Stimulated activated naive CD4-positive, alpha-beta T cell treated with Interleukin-2 at 50 U/mL for 16 hours (primary cell): ENCODE measurements around the gene RFX8.
"Not testable (repeated sequence)": the region's sequence is repeated elsewhere in the genome, so short reads cannot be mapped to it uniquely, and the experiment has no call there.

Experiments used
- DNase-seq: peaks from one replicate; lab custom pipeline; 2025; lab: John Stamatoyannopoulos, UW

RFX8 gene

DNA sequence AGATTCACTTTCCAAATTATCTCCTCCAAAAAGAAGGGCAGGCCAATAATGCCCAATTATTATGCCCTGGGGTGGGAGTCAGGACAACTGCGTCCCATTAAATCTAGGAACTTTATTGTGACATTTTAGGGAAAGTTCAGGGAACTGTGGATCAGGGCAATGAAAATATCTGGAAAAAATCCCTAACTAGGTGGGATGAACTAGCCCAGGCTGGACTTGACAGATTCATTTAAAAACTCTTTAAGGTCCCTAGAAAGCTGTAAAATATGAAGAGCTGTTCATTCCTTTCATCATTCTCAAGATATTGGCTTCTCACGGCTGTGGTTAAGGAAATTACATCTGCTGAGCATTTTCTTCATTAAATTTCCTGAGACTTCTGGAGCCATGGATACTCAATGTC, 95.8 kb downstream of the RFX8 start:
- no peak for DNase-seq

GRCh38 chr2:101375653-101376052, 99.3 kb downstream of the RFX8 start:
- no peak for DNase-seq

DNA sequence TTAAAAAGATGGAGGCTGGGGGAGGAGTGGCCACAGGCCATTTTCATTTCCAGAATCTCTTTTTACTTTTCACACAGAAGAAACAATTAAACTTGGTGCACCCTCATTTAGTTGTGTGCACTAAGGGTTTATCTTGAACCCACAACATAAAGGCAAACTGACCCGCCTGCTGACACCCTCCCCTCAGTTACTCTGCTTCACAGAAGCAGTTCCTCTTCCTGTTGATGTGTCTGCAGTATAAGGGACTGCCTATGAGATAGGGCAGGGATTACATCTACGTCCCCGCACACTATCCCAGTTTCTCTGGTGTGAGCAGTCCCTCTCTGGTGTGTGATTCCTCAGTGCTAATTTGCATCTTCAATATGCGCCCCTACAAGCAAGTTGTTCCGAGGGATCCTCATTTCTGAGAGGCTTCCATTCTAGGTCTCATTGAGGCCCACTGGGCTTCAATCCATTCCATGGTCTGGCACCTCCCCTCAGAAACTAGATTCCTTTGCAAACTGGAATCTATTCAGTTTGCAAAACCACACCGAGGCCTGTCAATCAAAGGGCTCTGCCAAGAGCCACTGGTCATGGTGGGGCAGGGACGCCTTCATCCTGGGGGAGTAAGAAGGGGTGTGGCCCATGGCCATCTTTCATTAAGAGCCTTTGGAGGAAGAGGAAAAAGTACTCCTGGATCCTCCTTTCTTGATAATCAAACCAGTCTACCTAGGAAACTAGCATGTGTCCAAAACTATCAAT, 99.9 kb downstream of the RFX8 start:
- no peak for DNase-seq

GRCh38 chr2:101372792-101373191, 102.1 kb downstream of the RFX8 start:
- no peak for DNase-seq

DNA sequence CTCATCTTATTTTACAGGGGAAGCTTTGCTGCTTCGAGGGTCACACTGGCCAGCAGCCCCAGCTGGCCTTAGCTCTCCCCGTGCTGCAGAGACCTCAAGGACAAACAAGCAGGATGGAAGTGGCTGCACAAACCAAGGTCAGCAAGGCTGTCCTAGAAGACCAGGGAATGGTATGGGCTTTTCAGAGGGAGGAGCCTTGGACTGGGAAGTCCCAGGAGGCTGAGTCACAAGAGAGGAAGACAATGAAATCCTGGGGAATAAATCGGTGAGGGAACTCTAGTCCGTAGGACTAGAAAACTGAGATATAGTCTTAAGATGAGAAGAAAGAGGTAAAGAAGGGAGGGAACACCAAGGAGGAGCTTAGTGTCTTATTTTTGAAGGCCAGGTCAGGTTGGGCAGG, 103.3 kb downstream of the RFX8 start:
- DNase-seq: no peak

- no peak for DNase-seq
Measured at GRCh38 chr2:101369100-101369499, 105.8 kb downstream of the RFX8 start.

DNA sequence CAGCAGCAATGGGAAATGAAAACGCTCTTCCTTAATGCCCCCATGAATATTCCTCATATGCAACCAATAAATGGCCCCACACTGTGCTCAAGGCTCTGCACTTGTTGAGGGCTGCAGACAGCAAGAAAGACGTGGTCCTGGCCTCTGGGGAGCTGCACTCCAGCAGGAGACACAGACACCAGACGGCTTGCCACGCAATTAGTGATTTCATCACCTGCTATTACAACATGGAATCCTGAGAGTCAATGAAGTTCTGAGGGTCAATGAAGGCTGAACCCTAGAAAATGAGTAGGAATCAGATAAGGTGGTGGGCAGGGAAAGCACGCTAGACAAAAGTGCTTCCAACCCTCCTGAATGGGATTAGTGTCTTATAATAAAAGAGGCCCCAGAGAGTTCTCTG, 106.5 kb downstream of the RFX8 start:
- DNase-seq: no peak

DNA sequence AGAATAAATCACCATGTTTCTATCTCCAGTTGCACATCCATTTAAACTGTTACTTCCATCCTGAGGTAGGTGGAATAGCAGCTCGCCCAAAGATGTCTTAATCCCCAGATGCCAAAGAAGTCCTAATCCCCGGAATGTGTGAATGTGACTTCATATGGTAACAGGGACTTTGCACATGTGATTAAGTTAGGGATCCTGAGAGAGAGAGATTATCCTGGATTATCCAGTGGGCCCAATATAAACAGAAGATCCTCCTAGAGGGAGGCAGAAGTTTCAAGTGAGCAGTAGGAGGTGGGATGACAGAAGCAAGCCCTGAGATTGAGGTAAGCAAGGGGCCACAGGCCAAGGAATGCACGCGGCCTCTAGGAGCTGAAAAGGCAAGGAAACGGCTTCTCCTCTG, 107.4 kb downstream of the RFX8 start:
- no peak for DNase-seq

DNA sequence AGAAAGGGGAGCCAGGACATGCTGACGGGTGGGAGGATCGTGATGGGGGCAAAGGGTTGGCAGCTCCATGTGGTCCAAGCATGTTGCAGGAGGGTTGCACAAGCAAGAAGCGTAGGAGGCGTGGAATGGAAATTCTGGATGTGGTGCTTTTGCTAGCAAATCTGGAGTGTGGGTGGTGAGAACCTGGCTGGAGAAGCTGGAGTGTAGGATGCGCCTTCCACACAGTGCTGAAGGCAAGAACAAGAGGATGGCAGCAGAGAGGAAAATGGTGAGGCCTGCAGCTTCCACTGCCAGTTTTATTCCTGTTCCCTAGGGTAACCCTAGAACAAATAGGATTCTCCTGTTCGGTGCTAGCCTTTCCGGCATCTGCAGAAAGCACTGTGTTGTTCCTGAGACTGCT, 110.0 kb downstream of the RFX8 start:
- no peak for DNase-seq

DNA sequence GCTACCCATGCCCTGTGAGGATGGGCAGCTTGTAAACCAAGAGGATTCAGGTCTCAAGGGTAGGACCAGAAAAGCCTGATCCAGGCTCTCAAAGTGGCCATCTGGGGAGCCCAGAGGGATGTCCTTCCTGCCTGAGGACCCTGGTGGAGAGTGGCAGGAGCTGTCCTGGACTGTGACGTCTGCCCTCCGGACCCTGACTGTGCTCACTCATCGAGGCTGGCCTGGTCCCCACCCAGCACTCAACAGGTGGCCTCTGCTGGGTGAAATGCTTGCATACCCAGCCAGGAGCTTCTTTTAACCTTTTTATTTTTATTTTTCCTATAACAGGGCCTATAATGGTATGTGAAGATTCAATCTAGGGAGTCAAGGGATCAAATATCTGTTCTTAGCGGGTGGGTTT, 112.1 kb downstream of the RFX8 start:
- no peak for DNase-seq

- DNase-seq: no peak
Measured at GRCh38 chr2:101362316-101362715, 112.6 kb downstream of the RFX8 start.

- DNase-seq: no peak
Measured at GRCh38 chr2:101361522-101361921, 113.4 kb downstream of the RFX8 start.

DNA sequence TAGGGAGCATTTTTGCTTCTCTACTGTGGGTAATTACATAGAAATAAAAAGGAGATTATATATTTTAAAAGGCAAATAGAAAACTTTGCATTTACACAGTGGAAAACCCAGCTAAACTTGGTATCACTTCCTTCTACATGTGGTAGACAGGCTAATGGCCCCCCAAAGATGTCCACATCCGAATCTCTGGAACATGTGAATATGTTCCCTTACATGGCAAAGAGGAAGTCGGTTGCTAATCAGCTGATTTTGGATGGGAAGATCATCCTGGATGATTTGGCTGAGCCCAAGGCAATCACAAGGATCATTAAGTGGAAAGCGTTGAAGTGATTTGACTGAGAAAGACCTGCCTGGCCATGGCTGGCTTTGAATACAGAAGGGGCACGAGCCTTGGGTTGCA, 113.8 kb downstream of the RFX8 start:
- DNase-seq: no peak

- DNase-seq: no peak
Measured at GRCh38 chr2:101360232-101360631, 114.7 kb downstream of the RFX8 start.

DNA sequence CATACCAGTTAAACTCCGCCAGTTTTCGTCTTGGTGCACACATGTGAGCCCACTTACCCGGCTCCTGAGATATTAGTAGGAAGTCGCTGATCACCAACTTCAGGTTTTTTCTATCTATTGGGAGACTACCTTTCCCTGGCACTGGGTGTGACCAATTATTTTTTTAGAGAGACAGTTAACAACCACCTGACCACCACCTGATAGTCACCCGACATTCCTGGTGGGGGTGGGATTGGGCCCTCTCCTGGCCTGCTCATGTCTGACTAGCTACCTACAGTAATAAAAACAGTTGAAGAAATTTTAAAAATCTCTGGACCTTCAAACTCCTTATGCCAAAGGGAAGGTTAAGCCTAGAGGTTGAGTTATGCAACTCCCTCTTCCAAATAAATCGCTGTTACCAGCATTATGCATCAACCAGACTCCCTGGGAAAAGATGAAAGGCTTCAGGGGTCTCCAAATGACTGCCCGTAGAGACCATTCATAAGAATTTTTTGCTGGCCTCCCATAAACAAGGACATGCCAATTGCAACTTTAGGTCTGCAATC, 115.4 kb downstream of the RFX8 start:
- no peak for DNase-seq

DNA sequence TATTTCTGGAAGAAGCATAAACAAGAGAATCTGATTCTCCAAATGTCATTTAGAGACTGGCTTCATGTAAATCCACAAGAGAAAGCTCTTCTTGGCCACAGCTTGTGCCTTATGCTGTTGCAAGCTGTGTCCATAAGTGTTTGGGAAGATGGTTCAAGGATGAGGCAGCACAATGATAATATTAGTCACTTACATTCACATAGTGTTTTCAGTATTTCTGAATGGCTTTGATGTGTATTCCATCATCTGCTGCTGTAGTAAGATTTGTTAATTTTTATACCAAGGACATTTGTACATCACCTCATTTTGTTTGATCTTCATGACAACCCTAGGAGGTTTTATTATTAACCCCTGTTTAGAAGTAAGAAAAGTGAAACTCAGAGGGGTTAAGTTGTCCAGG, 117.5 kb downstream of the RFX8 start:
- no peak for DNase-seq

DNA sequence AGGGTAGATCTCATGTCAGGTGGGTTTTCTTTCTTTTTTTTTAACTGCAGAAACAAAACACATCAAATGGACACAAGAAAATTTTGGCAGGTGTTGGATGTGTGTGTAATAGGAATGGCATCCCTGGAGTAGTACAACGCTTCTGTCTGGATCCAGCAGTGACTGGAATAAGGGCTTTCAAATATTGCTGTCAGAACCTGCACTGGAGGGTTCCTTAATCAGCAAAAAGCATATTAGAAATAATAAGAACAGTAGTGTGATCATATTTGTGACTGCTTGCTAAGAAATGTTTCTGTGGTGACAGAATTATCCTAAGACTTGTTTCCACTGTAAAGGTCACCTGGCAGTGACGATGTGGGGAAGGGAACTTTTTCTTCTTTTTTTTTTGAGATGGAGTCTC, 118.4 kb downstream of the RFX8 start:
- no peak for DNase-seq

DNA sequence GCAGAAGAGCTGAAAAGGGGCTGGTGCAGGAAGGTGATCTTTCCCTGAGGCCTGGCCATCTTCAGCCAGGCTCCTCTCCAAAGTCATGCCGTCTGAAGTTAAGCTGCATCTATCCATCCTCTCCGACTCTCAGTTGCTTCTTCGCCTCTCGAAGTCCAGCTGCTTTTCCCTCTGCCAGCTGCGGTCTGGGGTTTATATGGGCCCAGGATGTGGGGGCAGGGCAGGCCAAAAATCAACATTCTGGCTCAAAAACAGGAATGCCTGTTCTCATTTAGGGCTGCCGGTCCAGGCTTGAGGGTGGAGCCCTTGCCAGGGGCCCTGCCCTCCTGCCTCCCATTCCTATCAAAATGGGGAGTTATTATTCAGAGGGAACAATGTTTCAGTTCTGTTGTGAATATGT, 118.9 kb downstream of the RFX8 start:
- DNase-seq: no peak

DNA sequence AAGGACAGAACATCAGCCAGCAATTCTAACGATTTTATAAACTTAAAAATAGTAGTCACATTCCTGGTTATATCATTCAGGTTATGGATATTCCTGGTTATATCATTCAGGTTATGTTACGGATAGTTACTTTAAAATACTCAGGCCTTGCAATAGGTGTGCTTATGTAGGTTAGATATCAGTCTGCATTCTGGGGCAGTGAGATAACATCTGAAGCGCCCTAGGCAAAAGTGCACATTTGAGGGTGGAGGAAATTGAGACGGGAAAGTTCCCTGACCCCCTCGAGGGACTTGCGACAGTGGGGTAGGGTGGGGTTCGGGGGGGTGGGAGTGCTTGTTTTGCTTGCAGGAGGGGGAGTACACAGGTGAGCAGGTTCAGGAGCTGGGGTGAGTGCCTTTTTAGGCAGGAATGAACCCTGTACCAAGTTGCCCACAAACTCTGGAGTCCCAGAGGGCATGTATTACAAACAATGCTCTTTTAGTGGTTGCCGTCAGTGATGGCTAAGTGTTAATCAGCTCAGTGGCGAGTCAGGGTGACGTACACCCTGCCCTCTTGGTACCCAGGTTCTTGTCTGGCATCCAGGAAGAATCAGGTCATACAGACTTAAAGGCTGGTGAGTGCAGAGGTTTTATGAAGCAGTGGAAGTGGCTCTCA, 119.4 kb downstream of the RFX8 start:
- DNase-seq: no peak

DNA sequence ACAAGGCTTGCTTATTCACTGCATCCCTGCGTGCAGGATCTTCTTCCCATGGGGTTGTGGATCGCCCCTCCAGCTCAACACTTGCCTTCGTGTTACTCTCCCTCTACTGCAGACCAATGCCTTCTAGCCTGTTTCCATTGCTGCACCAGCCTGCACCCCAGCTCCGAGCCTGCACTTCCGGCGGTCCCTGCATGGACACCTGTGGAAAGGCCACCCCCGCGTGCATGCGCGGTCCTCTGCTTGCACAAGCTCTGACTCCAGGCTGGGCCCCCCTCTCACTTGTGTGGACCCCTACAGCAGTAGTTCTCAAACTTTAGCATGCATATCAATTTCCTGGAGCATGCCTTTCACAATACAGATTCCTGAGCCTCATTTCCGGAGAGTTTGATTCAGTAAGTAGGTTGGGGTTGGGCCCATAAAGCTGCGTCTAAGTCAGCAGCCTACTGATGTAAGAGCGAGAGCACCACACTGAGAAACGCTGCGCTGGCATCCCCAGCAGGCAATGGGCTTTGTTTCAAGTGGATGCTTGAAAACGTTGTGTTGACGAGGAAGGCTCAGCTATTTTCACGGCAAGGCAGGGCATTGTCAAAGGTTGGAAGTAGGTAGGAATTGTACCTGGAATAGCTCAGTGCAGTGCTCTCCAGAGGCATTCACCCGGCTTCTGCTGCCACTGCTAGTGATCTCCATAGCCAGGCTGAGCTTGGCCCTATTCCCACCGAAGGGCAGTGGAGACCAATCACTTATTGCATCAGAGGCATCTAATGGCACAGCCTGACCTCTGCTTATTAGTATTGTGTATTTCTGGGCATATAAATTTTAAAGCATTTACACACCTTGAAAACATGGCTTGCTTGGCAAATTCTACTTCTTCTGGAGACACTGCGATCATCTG, 120.2 kb downstream of the RFX8 start:
- DNase-seq: no peak

- not testable (repeated sequence) for DNase-seq
Measured at GRCh38 chr2:101352631-101353030, 122.3 kb downstream of the RFX8 start.

DNA sequence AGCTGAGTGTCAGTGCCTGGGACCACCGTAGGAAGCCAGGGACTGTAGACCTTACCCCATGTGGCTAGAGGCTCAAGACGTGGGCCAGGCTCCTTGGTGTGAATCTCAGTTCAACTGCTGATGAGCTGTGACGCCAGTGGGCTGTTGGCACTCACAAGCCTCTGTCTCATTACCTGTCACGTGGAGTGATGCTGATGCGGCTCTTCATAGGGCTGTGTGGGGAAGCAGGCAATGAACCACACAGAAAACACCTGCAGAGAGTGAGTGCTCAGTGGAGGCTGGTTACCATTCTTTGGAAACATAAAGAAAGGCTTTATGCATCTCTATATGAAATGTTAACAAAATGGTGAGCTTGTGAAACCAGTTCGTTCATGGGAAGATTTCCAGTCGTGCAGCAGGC, 123.7 kb downstream of the RFX8 start:
- DNase-seq: no peak
